Thymus (tissue), 11 donors: ENCODE data around the gene HOXA11. TPM values are rescaled to one million over a fixed set of nuclear protein-coding genes. Genes with fewer than 3 reads are reported as not detected.
A peak's percentile ranks its signal among the peaks of the same experiment; 100 is the strongest.

Experiments used
- DNase-seq, 9 donors: peaks; one replicate each; pipeline ENCODE4 v3.0.0-alpha.2; 2013; ENCODE audit warnings: low spot score in 9 of 9, low read depth in 6 of 9, missing footprints in 1 of 9
- H3K27ac ChIP-seq, 2 donors: one replicate each; pipeline ENCODE4 v1.5.1; 2013; ENCODE audit warnings: control low read depth in 1 of 2, low read depth in 1 of 2, low read length in 1 of 2, mild to moderate bottlenecking in 1 of 2, moderate library complexity in 1 of 2
- H3K27me3 ChIP-seq, 2 donors: one replicate each; pipeline ENCODE4 v1.5.1; 2013; ENCODE audit warnings: low read length in 1 of 2; ENCODE audit not compliant: control insufficient read depth in 2 of 2, insufficient read depth in 1 of 2
- H3K36me3 ChIP-seq, 2 donors: one replicate each; pipeline ENCODE4 v1.5.1; 2013; ENCODE audit warnings: low read length in 1 of 2, mild to moderate bottlenecking in 1 of 2, moderate library complexity in 1 of 2; ENCODE audit not compliant: control insufficient read depth in 2 of 2, insufficient read depth in 2 of 2
- H3K4me1 ChIP-seq, 2 donors: one replicate each; pipeline ENCODE4 v1.5.1; 2013; ENCODE audit warnings: low read length in 2 of 2; ENCODE audit not compliant: control insufficient read depth in 2 of 2, insufficient read depth in 2 of 2
- H3K4me3 ChIP-seq, 2 donors: one replicate each; pipeline ENCODE4 v1.5.1; 2013; ENCODE audit warnings: low read length in 2 of 2, control low read depth in 1 of 2, mild to moderate bottlenecking in 1 of 2
- H3K9me3 ChIP-seq, 2 donors: one replicate each; pipeline ENCODE4 v1.5.1; 2013; ENCODE audit warnings: low read length in 1 of 2, mild to moderate bottlenecking in 1 of 2; ENCODE audit not compliant: control insufficient read depth in 2 of 2, insufficient read depth in 1 of 2
- WGBS: extraction: QIAGEN DNeasy Blood & Tissue Kit; methylation state at CpG from one replicate; pipeline ENCODE4 v1.1.7; 2013; 5-methylcytosine and 5-hydroxymethylcytosine counted together
- polyA plus RNA-seq: library from polyadenylated mRNA; stranded (reverse); fragments of 200-250 nt; gene quantifications from one replicate; pipeline ENCODE4 v1.2.3, GENCODE V29; 2013
- total RNA-seq: library from RNA; stranded (reverse); fragments of 120-200 nt; gene quantifications from one replicate; pipeline ENCODE4 v1.2.4, GENCODE V29; 2013
- donor health status: healthy.

HOXA11 gene
- total and polyA plus RNA-seq, 2 donors = under 0.01 TPM; not detected in 1

GRCh38 chr7:27161721-27162560 lies 23.1 kb downstream of the HOXA11 start:
- 46% methylated on average over 30 of the region's 30 CpGs for WGBS
- H3K27me3 ChIP-seq = peaks cover 88 to 100% of the 10 kb centered on the region in 2 donors
- DNase-seq = no peak
- H3K4me3 ChIP-seq = no peak overlapping the region
- peaks cover 0 to 3% of the 10 kb centered on the region in 2 donors for H3K36me3 ChIP-seq
- H3K27ac ChIP-seq = no peak overlapping the region
- H3K4me1 ChIP-seq = peaks cover 35 to 60% of the 10 kb centered on the region in 2 donors
- H3K9me3 ChIP-seq = peaks cover 3 to 29% of the 10 kb centered on the region in 2 donors

- peak overlapping the region; percentile 56 to 73 for H3K4me3 ChIP-seq
- no peak overlapping the region for H3K27ac ChIP-seq
- WGBS = 2% methylated on average over 27 of the region's 27 CpGs
- no peak for DNase-seq
- peaks cover 31 to 59% of the 10 kb centered on the region in 2 donors for H3K4me1 ChIP-seq
- peaks cover 88 to 100% of the 10 kb centered on the region in 2 donors for H3K27me3 ChIP-seq
- peaks cover 3 to 24% of the 10 kb centered on the region in 2 donors for H3K9me3 ChIP-seq
- peaks cover 0 to 3% of the 10 kb centered on the region in 2 donors for H3K36me3 ChIP-seq
These were observed 23.8 kb downstream of the HOXA11 start for GRCh38 chr7:27161214-27161720.

- H3K27me3 ChIP-seq = peaks cover 88 to 100% of the 10 kb centered on the region in 2 donors
- H3K4me1 ChIP-seq = peaks cover 27 to 59% of the 10 kb centered on the region in 2 donors
- peaks cover 3 to 24% of the 10 kb centered on the region in 2 donors for H3K9me3 ChIP-seq
- H3K36me3 ChIP-seq = peaks cover 0 to 3% of the 10 kb centered on the region in 2 donors
- H3K27ac ChIP-seq = no peak overlapping the region
- under 1% methylated on average over 54 of the region's 54 CpGs for WGBS
- H3K4me3 ChIP-seq = peak overlapping the region; percentile 56 to 73
- peak; percentile 63 to 91 (median 82) for DNase-seq
These were observed 24.4 kb downstream of the HOXA11 start for GRCh38 chr7:27160546-27161213.

- peaks cover 0 to 3% of the 10 kb centered on the region in 2 donors for H3K36me3 ChIP-seq
- peaks cover 27 to 60% of the 10 kb centered on the region in 2 donors for H3K4me1 ChIP-seq
- no peak overlapping the region for H3K27ac ChIP-seq
- peaks cover 3 to 25% of the 10 kb centered on the region in 2 donors for H3K9me3 ChIP-seq
- H3K27me3 ChIP-seq = peaks cover 91 to 100% of the 10 kb centered on the region in 2 donors
- peak overlapping the region; percentile 56 to 73 for H3K4me3 ChIP-seq
- 7% methylated on average over 23 of the region's 23 CpGs for WGBS
- peak in 1 of 9 donors; percentile 53 for DNase-seq
These were observed 24.9 kb downstream of the HOXA11 start for GRCh38 chr7:27160145-27160545.

GRCh38 chr7:27159266-27160144 lies 25.5 kb downstream of the HOXA11 start:
- H3K36me3 ChIP-seq = peaks cover 0 to 3% of the 10 kb centered on the region in 2 donors
- peaks cover 3 to 30% of the 10 kb centered on the region in 2 donors for H3K9me3 ChIP-seq
- no peak overlapping the region for H3K27ac ChIP-seq
- peaks cover 90 to 100% of the 10 kb centered on the region in 2 donors for H3K27me3 ChIP-seq
- DNase-seq = no peak
- 47% methylated on average over 27 of the region's 27 CpGs for WGBS
- peak overlapping the region in 1 of 2 donors; percentile 73 for H3K4me3 ChIP-seq
- peaks cover 24 to 60% of the 10 kb centered on the region in 2 donors for H3K4me1 ChIP-seq

GRCh38 chr7:27158436-27159265 lies 26.4 kb downstream of the HOXA11 start:
- peaks cover 26 to 54% of the 10 kb centered on the region in 2 donors for H3K4me1 ChIP-seq
- no peak overlapping the region for H3K4me3 ChIP-seq
- DNase-seq = no peak
- peaks cover 93 to 100% of the 10 kb centered on the region in 2 donors for H3K27me3 ChIP-seq
- peaks cover 3 to 25% of the 10 kb centered on the region in 2 donors for H3K9me3 ChIP-seq
- H3K36me3 ChIP-seq = peaks cover 0 to 3% of the 10 kb centered on the region in 2 donors
- H3K27ac ChIP-seq = peak overlapping the region in 1 of 2 donors; percentile 8
- 24% methylated on average over 35 of the region's 35 CpGs for WGBS

GRCh38 chr7:27157702-27158431 lies 27.2 kb downstream of the HOXA11 start:
- peaks cover 94 to 100% of the 10 kb centered on the region in 2 donors for H3K27me3 ChIP-seq
- 6% methylated on average over 30 of the region's 30 CpGs for WGBS
- H3K4me3 ChIP-seq = no peak overlapping the region
- H3K27ac ChIP-seq = no peak overlapping the region
- H3K36me3 ChIP-seq = no peaks in the 10 kb centered on the region
- peaks cover 26 to 51% of the 10 kb centered on the region in 2 donors for H3K4me1 ChIP-seq
- H3K9me3 ChIP-seq = peaks cover 3 to 26% of the 10 kb centered on the region in 2 donors
- DNase-seq = peak in 1 of 9 donors; percentile 41
